H1 (cell line): ENCODE data around the gene IL6R. TPM values are rescaled to one million over a fixed set of nuclear protein-coding genes. Genes with fewer than 3 reads are reported as not detected.

Experiments
- CTCF ChIA-PET: fragments of 300-600 bp; sonication (Branson Sonifier 250); formaldehyde crosslinking; loops from one replicate; lab custom pipeline; 2021; ENCODE audit not compliant: partially characterized antibody; lab: Charles Lee
- POLR2A ChIA-PET: fragments of 300-600 bp; sonication (Branson Sonifier 250); formaldehyde crosslinking; loops from one replicate; lab custom pipeline; 2021; ENCODE audit warnings: inconsistent platforms; ENCODE audit not compliant: partially characterized antibody; lab: Charles Lee
- DNase-seq, 2 experiments: peaks; one replicate each; pipeline versions ENCODE4 v3.0.0 to v3.0.0-alpha.2; 2010 to 2022; ENCODE audit warnings: low spot score in 2 of 2, low read depth in 1 of 2, mixed read lengths in 1 of 2
- FAIRE-seq: peaks from 2 replicates; lab custom pipeline; 2011; peaks lifted over from hg19 to GRCh38; lab: Jason Lieb, UNC
- H2AFZ ChIP-seq: 2 replicates; pipeline ENCODE4 v1.8.1; 2012; ENCODE audit warnings: low read length, inconsistent platforms
- H2AK5ac ChIP-seq: 2 replicates; pipeline ENCODE4 v1.6.1; 2013; ENCODE audit warnings: low read depth, low read length
- H2BK120ac ChIP-seq: replicated peaks from 2 replicates; pipeline ENCODE3; 2013; ENCODE audit warnings: low read depth, low read length, inconsistent platforms
- H2BK12ac ChIP-seq: 2 replicates; pipeline ENCODE4 v1.6.1; 2013; ENCODE audit warnings: low read depth, low read length
- H2BK15ac ChIP-seq: 2 replicates; pipeline ENCODE4 v1.6.1; 2013; ENCODE audit warnings: low read length
- H2BK20ac ChIP-seq: 2 replicates; pipeline ENCODE4 v1.6.1; 2013; ENCODE audit warnings: low read length
- H2BK5ac ChIP-seq: 2 replicates; pipeline ENCODE4 v1.6.1; 2013; ENCODE audit warnings: low read depth, low read length
- H3K14ac ChIP-seq: 2 replicates; pipeline ENCODE4 v1.6.1; 2013; ENCODE audit warnings: inconsistent platforms; ENCODE audit not compliant: insufficient read length
- H3K18ac ChIP-seq: 2 replicates; pipeline ENCODE4 v1.6.1; 2013; ENCODE audit warnings: low read length; ENCODE audit errors: extremely low read depth
- H3K23ac ChIP-seq: 2 replicates; pipeline ENCODE4 v1.6.1; 2013; ENCODE audit warnings: inconsistent platforms; ENCODE audit not compliant: insufficient read length
- H3K23me2 ChIP-seq: 2 replicates; pipeline ENCODE4 v1.6.1; 2013; ENCODE audit warnings: low read depth, low read length
- H3K27ac ChIP-seq: 2 replicates; pipeline ENCODE4 v1.6.1; 2011; ENCODE audit warnings: low read depth, low read length, inconsistent platforms
- H3K27me3 ChIP-seq, 4 experiments: replicated peaks in 1 of 4; 1 replicate in 1 of 4; 2 replicates in 3 of 4; pipeline versions ENCODE4 v1.6.1 to v1.8.1; 2011 to 2013; ENCODE audit warnings: low read length in 3 of 4, mild to moderate bottlenecking in 3 of 4, inconsistent platforms in 2 of 4, mixed read lengths in 2 of 4, moderate library complexity in 1 of 4; ENCODE audit not compliant: control insufficient read depth in 3 of 4, insufficient read depth in 3 of 4; ENCODE audit errors: extremely low read depth in 1 of 4
- H3K36me3 ChIP-seq, 4 experiments: 2 replicates each; pipeline versions ENCODE4 v1.6.1 to v1.8.1; 2011 to 2013; ENCODE audit warnings: mild to moderate bottlenecking in 4 of 4, low read length in 3 of 4, moderate library complexity in 2 of 4, control low read depth in 1 of 4, inconsistent platforms in 1 of 4; ENCODE audit not compliant: insufficient read depth in 4 of 4, control insufficient read depth in 2 of 4
- H3K4ac ChIP-seq: replicated peaks from 2 replicates; pipeline ENCODE3; 2013; ENCODE audit warnings: low read length, low read depth, mixed read lengths, inconsistent platforms; ENCODE audit not compliant: insufficient read length
- H3K4me1 ChIP-seq, 4 experiments: replicated peaks in 1 of 4; 1 replicate in 1 of 4; 2 replicates in 3 of 4; pipeline versions ENCODE4 v1.6.1 to v1.8.1; 2011 to 2013; ENCODE audit warnings: low read length in 3 of 4, inconsistent platforms in 2 of 4, mixed read lengths in 1 of 4; ENCODE audit not compliant: insufficient read depth in 4 of 4, control insufficient read depth in 3 of 4
- H3K4me2 ChIP-seq, 2 experiments: 2 replicates each; pipeline versions ENCODE4 v1.6.1 to v1.8.1; 2011 to 2013; ENCODE audit warnings: low read depth in 2 of 2, low read length in 2 of 2, control low read depth in 1 of 2, inconsistent platforms in 1 of 2, mild to moderate bottlenecking in 1 of 2; ENCODE audit not compliant: insufficient read depth in 1 of 2
- H3K4me3 ChIP-seq, 4 experiments: fragments of 200-600, 300-600 bp in 1 of 4; sonication (generic), shearing (Covaris generic), sonication (Bioruptor Twin) in 1 of 4; 2 replicates each; pipeline versions ENCODE4 v1.5.1 to v1.8.1; 2011 to 2016; ENCODE audit warnings: low read length in 4 of 4, low read depth in 3 of 4, control low read depth in 2 of 4, inconsistent platforms in 2 of 4, mild to moderate bottlenecking in 2 of 4, mixed read lengths in 1 of 4, moderate library complexity in 1 of 4; ENCODE audit not compliant: insufficient read depth in 2 of 4; ENCODE audit errors: extremely low read depth in 1 of 4
- H3K56ac ChIP-seq: replicated peaks from 2 replicates; pipeline ENCODE3; 2013; ENCODE audit warnings: low read depth, mild to moderate bottlenecking, mixed read lengths, low read length, inconsistent platforms; ENCODE audit not compliant: insufficient read length
- H3K79me1 ChIP-seq: 2 replicates; pipeline ENCODE4 v1.6.1; 2013; ENCODE audit warnings: low read depth, low read length, control low read depth
- H3K79me2 ChIP-seq, 2 experiments: 2 replicates each; pipeline versions ENCODE4 v1.6.1 to v1.8.1; 2012 to 2013; ENCODE audit warnings: low read length in 2 of 2, mild to moderate bottlenecking in 2 of 2, inconsistent platforms in 1 of 2; ENCODE audit not compliant: insufficient read depth in 2 of 2, control insufficient read depth in 1 of 2
- H3K9ac ChIP-seq, 4 experiments: replicated peaks in 1 of 4; 1 replicate in 1 of 4; 2 replicates in 3 of 4; pipeline versions ENCODE4 v1.6.1 to v1.8.1; 2011 to 2013; ENCODE audit warnings: low read depth in 3 of 4, low read length in 3 of 4, control low read depth in 2 of 4, mild to moderate bottlenecking in 2 of 4, moderate library complexity in 2 of 4, inconsistent platforms in 1 of 4; ENCODE audit errors: extremely low read depth in 1 of 4
- H3K9me3 ChIP-seq, 2 experiments: 2 replicates each; pipeline versions ENCODE4 v1.6.1 to v1.8.1; 2012 to 2013; ENCODE audit warnings: mild to moderate bottlenecking in 2 of 2, moderate library complexity in 2 of 2, control low read depth in 1 of 2, inconsistent platforms in 1 of 2, low read depth in 1 of 2, low read length in 1 of 2, mixed read lengths in 1 of 2; ENCODE audit not compliant: insufficient read depth in 2 of 2
- H4K20me1 ChIP-seq, 2 experiments: replicated peaks in 1 of 2; 2 replicates each; pipeline versions ENCODE3 to v1.8.1; 2011 to 2013; ENCODE audit warnings: inconsistent platforms in 2 of 2, low read length in 2 of 2, mild to moderate bottlenecking in 1 of 2; ENCODE audit not compliant: insufficient read depth in 2 of 2, control insufficient read depth in 1 of 2
- H4K5ac ChIP-seq: 2 replicates; pipeline ENCODE4 v1.6.1; 2013; ENCODE audit warnings: low read length, low read depth, mixed read lengths, inconsistent platforms; ENCODE audit not compliant: insufficient read length
- H4K8ac ChIP-seq: 2 replicates; pipeline ENCODE4 v1.8.0; 2013; ENCODE audit warnings: mild to moderate bottlenecking, moderate library complexity, low read length, inconsistent platforms; ENCODE audit not compliant: insufficient read depth; ENCODE audit errors: extremely low read depth
- H4K91ac ChIP-seq: replicated peaks from 2 replicates; pipeline ENCODE3; 2013; ENCODE audit warnings: low read length, mixed read lengths, inconsistent platforms; ENCODE audit not compliant: insufficient read length
- CBX8 ChIP-seq: fragments of 300-800, 300-1000 bp; sonication (generic); IDR thresholded peaks from 2 replicates; pipeline ENCODE4 v1.7.1; 2016; ENCODE audit warnings: low read depth, low read length, borderline replicate concordance
- CHD2 ChIP-seq: IDR thresholded peaks from 2 replicates; pipeline ENCODE4 v1.6.1; 2012; ENCODE audit warnings: low read length, improper control_type of control experiment
- EGR1 ChIP-seq: IDR thresholded peaks from 2 replicates; pipeline ENCODE4 v1.6.1; 2011; ENCODE audit warnings: low read depth, low read length, borderline replicate concordance
- FOSL1 ChIP-seq: IDR thresholded peaks from 2 replicates; pipeline ENCODE4 v1.6.1; 2011; ENCODE audit warnings: mild to moderate bottlenecking, low read depth, low read length, moderate library complexity; ENCODE audit not compliant: insufficient read depth
- NRF1 ChIP-seq: IDR thresholded peaks from 2 replicates; pipeline ENCODE4 v1.6.1; 2011; ENCODE audit warnings: mild to moderate bottlenecking, low read depth, low read length, improper control_type of control experiment
- PHF8 ChIP-seq: fragments of 200-600 bp; sonication (generic); conservative IDR thresholded peaks from 2 replicates; pipeline ENCODE4 v1.7.1; 2012; ENCODE audit warnings: low read depth, mild to moderate bottlenecking, inconsistent platforms, low read length, moderate library complexity
- SAP30 ChIP-seq: fragments of 300-600 bp; sonication (generic); IDR thresholded peaks from 2 replicates; pipeline ENCODE4 v1.7.1; 2012; ENCODE audit warnings: low read length, moderate library complexity, mild to moderate bottlenecking, inconsistent platforms; ENCODE audit not compliant: insufficient read depth, insufficient replicate concordance
- SIRT6 ChIP-seq: IDR thresholded peaks from one replicate; pipeline ENCODE4 v1.7.1; 2012; ENCODE audit warnings: low read length, inconsistent platforms
- TAF1 ChIP-seq: IDR thresholded peaks from 2 replicates; pipeline ENCODE4 v1.6.1; 2011; ENCODE audit warnings: mild to moderate bottlenecking, low read depth, low read length
- TCF12 ChIP-seq: IDR thresholded peaks from 2 replicates; pipeline ENCODE4 v1.6.1; 2011; ENCODE audit warnings: low read depth, mild to moderate bottlenecking, low read length
- YY1 ChIP-seq: IDR thresholded peaks from 2 replicates; pipeline ENCODE4 v1.6.1; 2011; ENCODE audit warnings: low read depth, mild to moderate bottlenecking, low read length
- ZNF274 ChIP-seq: IDR thresholded peaks from 2 replicates; pipeline ENCODE4 v1.7.0; 2012; ENCODE audit warnings: low read length, borderline replicate concordance; ENCODE audit errors: extremely low read depth
- WGBS, 2 experiments: shearing (Covaris generic) in 1 of 2; methylation state at CpG; one replicate each; pipeline versions ENCODE4 v1.1.6 to v1.1.7; 2013 to 2015; ENCODE audit warnings: low lambda C conversion rate in 2 of 2, mixed read lengths in 2 of 2, inconsistent platforms in 1 of 2, low coverage in 1 of 2, missing lambda C conversion rate in 1 of 2; ENCODE audit not compliant: insufficient replicate concordance in 2 of 2, insufficient coverage in 1 of 2, insufficient read length in 1 of 2; ENCODE audit errors: extremely low coverage in 1 of 2, missing lambda C conversion rate in 1 of 2; 5-methylcytosine and 5-hydroxymethylcytosine counted together
- polyA plus RNA-seq, 7 experiments: library from polyadenylated mRNA; depleted of rRNA in 3 of 7; stranded (reverse) in 5 of 7; unstranded in 2 of 7; fragments of >200 nt in 5 of 7; fragments of 200-250 nt in 2 of 7; gene quantifications; 1 replicate in 5 of 7; 2 replicates in 1 of 7; 4 replicates in 1 of 7; pipeline versions ENCODE4 v1.2.1 to v1.2.3, GENCODE V29; 2011 to 2013; ENCODE audit warnings: missing spikeins in 2 of 7, mixed read lengths in 2 of 7
- total RNA-seq: library from RNA; stranded (reverse); fragmentation: NEBNext Ultra II Directional; extraction: Animal tissue kit (Norgen Biotek cat#: 25700); gene quantifications from 2 replicates; pipeline ENCODE4 v1.2.1, GENCODE V29; 2021

The IL6R gene
- total and polyA plus RNA-seq, 2 of the 8 experiments (the other 6 are each of a cell fraction or from before 2014, with no cell fraction given) = 2.3 to 3.0 TPM

- Histone ChIP-seq H3K23ac (no peak overlapping the region), H2BK120ac (no peak overlapping the region), H3K79me1 (no peaks in the 10 kb centered on the region), H4K91ac (no peak overlapping the region), H2BK20ac (no peak overlapping the region), H2BK12ac (no peak overlapping the region), H3K23me2 (no peaks in the 10 kb centered on the region), H4K20me1 (no peaks in the 10 kb centered on the region), H2AFZ (no peak overlapping the region), H3K27ac (no peak overlapping the region), H4K5ac (no peak overlapping the region), H3K79me2 (no peaks in the 10 kb centered on the region), H3K27me3 (no peaks in the 10 kb centered on the region), H3K4me2 (no peak overlapping the region), H2BK5ac (no peak overlapping the region), H3K4me3 (no peak overlapping the region), H3K56ac (no peak overlapping the region), H3K9me3 (no peaks in the 10 kb centered on the region), H3K18ac (no peak overlapping the region), H4K8ac (no peak overlapping the region), H3K4ac (no peak overlapping the region), H3K9ac (no peak overlapping the region), H3K14ac (no peak overlapping the region), H2BK15ac (no peak overlapping the region), H2AK5ac (no peak overlapping the region), H3K4me1 (no peaks in the 10 kb centered on the region; a peak in 1 of 7 replicates), H3K36me3 (no peaks in the 10 kb centered on the region)
- no peak for TF ChIP-seq PHF8
- no peak for TF ChIP-seq YY1
- no peak for TF ChIP-seq TCF12
- TF ChIP-seq CBX8 = no peak
- no peak for TF ChIP-seq TAF1
- TF ChIP-seq NRF1 = no peak
- no peak for TF ChIP-seq EGR1
- no peak for TF ChIP-seq ZNF274
- TF ChIP-seq FOSL1 = no peak
- no peak for TF ChIP-seq SAP30
- TF ChIP-seq CHD2 = no peak
- TF ChIP-seq SIRT6 = no peak
- 85% methylated on average over 14 of the region's 14 CpGs; no CpG with 5 or more reads in 1 of the 2 experiments for WGBS, 2 experiments
- ChIA-PET CTCF (interaction anchor here (0.9 to 7.5 kb wide), 3 partner anchors 17 to 136 kb away, joined by 3 to 117 read pairs (median 4); no protein-coding TSS in a partner anchor), POLR2A (no interaction called here)
- FAIRE-seq (no peak), DNase-seq (no peak)
Observed at GRCh38 chr1:154483941-154484803, 79.0 kb downstream of the IL6R start.
